Activated effector memory CD4-positive, alpha-beta T cell treated with anti-CD3 and anti-CD28 coated beads, Interleukin-2, amount 50 U/mL, for 16 hours (primary cell): ENCODE results near the gene CLCNKA.
"Not testable (repeated sequence)": the region's sequence is repeated elsewhere in the genome, so short reads cannot be mapped to it uniquely, and the experiment has no call there.

Experiments used
- DNase-seq: peaks from one replicate; pipeline ENCODE4 v3.0.0-alpha.2; 2020

Gene CLCNKA

DNA sequence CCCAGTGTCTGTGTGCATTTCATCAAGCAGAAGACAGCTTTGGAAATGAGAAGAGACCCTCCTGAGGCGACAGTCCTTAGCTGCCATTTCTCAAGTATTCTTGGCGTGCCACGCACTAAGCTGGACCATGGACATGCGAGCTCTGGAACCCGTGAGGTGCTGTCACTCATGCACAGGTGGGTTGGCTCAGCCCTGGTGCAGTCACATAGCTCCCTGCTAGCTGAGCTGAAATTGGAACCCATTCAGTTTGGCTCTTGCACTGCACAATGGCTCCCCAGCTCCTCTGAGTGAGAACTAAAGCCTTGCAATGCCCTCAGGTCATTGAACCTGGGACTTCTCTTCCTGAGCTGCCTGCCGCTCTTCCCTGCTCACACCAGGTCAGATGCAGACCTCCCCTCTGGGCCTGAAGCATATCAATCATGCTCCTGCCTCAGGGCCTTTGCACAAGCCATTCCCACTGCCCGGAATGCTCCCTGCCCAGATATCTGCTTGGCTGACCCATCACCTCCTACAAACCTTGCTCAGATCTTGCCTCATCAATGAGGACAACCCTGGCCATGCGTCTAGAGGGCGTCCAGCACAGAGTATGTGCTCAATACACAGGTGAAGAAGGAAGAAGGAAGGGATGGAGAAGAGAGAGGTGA is 24.1 kb upstream of the CLCNKA start:
- no peak for DNase-seq

- DNase-seq: no peak
Measured at GRCh38 chr1:15998929-15999328, 22.9 kb upstream of the CLCNKA start.

- DNase-seq: not testable (repeated sequence)
Measured at GRCh38 chr1:16001274-16001673, 20.6 kb upstream of the CLCNKA start.

GRCh38 chr1:16005597-16005996 is 16.2 kb upstream of the CLCNKA start:
- DNase-seq: no peak

DNA sequence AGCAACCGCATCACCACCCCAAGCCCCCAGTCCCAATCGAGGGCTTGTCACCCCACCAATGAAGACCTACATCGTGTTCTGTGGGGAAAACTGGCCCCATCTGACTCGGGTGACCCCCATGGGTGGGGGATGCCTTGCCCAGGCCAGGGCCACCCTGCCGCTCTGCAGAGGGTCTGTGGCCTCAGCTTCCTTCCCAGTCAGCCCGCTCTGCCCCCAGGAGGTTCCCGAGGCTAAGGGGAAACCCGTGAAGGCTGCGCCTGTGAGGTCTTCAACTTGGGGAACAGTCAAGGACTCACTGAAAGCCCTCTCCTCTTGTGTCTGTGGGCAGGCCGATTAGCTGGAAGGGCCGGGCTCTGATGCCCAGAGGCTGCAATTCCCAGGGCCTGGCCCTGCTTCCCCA is 15.8 kb upstream of the CLCNKA start:
- DNase-seq: no peak

DNA sequence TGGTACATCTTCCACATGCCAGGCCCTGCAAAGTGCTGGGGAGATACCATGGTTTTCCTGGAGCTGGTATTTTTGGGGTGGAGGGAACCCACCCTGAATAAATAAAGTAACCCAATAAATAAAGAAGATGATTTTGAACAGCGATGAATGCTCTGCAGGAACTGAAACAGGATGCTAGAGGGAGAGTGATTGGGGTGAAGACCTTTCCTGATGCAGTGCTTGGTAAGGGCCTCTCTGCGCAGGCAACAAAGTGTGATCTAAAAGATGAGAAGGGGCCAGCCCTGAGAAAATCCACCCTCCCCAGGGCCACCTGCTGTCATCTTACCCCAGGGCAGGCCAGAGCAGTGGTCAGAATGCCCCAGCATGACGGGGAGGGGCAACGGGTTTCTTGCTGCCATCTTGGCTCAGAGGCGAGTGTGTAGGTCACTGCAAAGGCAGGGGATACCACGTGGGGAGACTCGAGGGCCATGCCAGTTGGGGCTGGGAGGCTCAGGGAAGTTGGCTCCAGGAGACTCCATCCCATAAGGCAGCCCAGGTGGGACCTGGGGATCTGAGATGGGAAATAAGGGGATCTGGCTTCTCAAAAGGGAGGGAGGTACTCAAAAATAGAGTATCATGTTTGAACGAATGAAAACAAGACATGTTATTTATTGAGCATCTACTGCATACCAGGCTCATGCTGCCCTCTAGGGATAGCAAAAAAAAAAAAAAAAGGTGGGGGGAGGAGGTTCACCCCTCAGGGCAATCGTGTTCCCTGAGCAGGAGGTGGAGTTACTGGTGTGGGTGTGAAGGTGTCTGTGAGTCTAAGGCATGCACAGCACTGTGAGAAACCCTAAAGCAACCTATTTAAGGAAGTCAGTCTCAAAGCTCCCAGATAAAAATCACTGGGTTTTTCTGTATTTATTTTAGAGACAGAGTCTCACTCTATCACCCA is 15.0 kb upstream of the CLCNKA start:
- DNase-seq: no peak

- no peak for DNase-seq
Measured at GRCh38 chr1:16007671-16008341, 14.0 kb upstream of the CLCNKA start.

- peak; percentile 91 for DNase-seq
Measured at GRCh38 chr1:16009030-16009460, 12.8 kb upstream of the CLCNKA start.

DNA sequence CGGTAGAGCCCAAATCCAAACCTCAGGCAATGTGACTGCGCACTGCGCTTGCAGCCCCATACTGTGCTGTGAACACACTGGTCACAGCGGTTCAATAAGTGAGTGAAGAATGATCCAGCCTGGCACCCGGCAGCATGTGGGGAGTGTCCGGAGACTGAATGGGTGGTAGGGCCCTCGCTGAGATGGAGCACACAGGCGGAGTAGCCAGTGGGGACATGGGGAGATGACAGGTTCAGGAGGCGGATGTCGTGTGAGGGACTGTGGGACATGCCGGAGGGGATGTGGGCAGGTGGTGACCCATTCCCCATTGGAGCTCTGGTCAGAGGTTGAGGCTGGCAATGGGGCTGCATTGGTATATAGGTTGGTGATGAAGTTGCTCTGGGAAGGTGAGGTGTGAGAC is 12.2 kb upstream of the CLCNKA start:
- DNase-seq: no peak

GRCh38 chr1:16010837-16011236 is 11.0 kb upstream of the CLCNKA start:
- DNase-seq: no peak

GRCh38 chr1:16011936-16012589 is 9.8 kb upstream of the CLCNKA start:
- DNase-seq: no peak

DNA sequence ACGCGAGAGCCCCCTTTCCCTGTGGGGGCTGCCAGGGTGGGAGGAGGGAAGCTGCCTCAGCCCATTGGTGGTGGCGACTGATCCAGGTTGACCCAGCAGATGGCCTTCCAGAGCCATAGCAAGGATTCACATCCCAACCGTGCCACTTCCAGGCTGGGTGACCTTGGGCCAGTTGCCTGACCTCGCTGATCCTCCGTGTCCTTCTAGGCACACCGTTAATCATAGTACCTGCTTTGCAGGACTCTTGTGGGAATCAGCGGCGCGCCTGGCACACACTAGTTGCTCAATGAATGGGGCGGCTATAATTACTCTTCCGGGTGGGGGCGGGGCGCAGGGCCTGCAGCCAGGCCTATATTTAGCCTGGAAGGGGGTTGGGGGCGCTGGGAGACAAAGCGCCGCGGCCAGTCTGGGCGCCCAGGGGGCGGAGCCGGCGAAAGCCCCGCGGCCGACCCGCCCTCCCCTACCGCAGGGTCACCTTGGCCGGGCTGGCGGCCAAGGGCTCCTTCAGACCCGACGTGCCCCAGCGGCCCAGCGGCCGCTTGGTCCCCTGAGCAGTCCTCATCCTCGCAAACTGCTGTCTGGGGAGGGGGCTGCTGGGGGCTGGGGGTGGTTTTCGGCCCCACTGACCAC is 9.1 kb upstream of the CLCNKA start:
- peak; percentile 71 for DNase-seq

DNA sequence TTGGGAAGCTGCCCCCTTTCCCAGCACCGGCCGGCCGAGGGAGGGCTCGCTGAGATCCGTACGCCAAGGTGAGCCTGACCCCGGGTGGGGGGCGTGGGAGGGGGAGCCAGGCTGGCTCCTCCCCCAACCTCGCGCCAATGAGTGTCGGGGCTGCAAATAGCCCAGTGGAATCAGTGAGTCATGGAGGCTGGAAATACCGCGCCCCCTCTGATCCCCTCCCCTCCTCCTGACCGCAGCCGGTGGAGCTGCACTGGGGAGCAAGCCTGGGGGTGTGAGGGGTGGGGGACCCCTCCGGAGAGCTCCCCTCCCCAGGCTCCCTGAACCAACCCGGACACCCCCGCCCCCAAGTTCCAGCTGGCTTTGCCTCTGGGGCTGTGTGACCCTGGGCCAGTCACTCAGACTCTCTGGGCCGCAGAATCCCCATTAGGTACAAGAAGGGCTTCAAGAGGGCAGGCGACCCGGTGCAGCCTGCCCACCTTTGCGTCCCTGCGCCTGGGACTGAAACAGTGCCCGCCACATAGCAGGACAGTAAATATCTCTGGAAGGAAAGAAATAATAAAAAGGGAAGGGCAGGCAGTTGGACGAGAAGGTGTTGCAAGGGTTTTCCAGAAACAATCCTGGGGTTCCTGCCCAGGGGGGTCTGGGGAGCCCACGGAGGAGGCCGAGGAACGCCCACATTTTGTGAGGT is 8.5 kb upstream of the CLCNKA start:
- DNase-seq: peak; percentile 83

- no peak for DNase-seq
Measured at GRCh38 chr1:16013908-16014258, 8.0 kb upstream of the CLCNKA start.

GRCh38 chr1:16014509-16015482 is 7.0 kb upstream of the CLCNKA start:
- no peak for DNase-seq

- DNase-seq: no peak
Measured at GRCh38 chr1:16015491-16015890, 6.3 kb upstream of the CLCNKA start.

DNA sequence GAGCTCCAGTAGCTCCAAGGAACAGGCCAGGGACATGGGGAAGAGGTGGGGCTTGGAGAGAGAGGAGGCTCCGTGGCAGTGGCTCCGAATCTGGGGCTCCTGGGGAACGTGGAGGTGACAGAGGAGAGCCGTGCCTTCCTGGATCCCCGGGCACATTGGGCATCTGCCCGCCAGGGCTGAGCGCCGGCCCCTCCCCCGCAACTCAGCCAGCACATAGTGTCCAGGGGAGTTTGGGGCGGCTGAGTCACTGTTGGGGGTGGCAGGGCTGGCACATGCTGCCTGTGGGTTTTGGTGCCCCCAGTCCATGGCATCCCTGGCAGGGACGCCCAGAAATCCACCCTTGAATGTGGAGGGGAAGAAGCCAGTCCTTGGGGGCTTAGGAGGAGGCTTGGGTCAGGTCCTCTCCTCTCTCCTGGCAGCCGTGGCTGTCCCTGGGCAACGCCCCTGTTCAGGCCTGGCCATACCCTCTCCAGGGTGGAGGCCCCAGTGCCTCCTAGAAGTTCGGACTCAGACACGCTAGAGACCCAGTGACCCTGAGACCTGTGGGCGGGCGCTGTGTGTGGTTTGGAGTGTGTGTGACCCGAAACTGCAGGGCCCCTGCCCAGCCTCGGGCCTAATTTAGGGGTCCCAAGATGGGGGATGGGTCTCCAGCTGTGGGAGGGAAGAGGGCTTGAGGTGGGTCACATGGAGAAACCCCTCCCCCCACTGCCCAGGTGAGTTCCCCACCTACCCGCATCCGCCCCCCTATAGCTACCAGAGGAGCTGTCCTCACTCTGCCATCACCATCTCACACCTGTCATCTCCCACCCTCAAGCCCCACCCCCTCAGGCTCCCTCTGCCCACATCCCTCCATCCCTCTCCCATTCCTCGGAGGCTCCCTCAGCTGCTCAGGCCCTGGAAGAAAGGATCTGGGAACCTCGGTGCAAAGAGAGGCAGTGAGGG is 5.6 kb upstream of the CLCNKA start:
- no peak for DNase-seq

DNA sequence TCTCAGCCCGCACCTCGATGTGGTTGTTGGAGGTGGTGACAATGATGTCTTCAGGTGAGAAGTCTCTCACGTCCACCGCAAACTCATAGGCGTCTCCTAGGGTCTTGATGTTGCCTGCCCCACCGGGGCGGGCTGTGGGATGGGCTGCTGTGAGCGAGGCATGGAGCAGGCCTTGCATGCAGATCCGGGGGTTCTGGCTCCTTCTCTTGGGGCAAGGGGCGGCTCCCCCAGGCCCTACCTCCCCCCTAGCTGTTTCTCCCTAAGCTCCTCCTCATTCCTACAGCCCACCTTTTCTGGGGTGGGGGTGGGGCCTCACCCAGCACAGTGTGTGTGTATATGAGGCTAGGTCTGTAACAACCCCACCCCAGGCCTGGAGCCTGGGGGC is 4.8 kb upstream of the CLCNKA start:
- DNase-seq: no peak

- no peak for DNase-seq
Measured at GRCh38 chr1:16017461-16018303, 4.2 kb upstream of the CLCNKA start, which contains the start of gene HSPB7. HSPB7 (minus strand) TSS chr1:16018043; CDS start chr1:16017963, 80 bp downstream.
